HG03135 (cell line): ENCODE measurements around the gene FCSK.

Experiments used
- ATAC-seq: cut with Tn5 transposase; IDR thresholded peaks from one replicate; pipeline ENCODE4 v1.9.1; 2021; ENCODE audit warnings: mild to moderate bottlenecking, moderate library complexity; ENCODE audit not compliant: unreplicated experiment

The FCSK gene

GRCh38 chr16:70476272-70477020 is 22.1 kb downstream of the FCSK start:
- ATAC-seq = peak; percentile 83

DNA sequence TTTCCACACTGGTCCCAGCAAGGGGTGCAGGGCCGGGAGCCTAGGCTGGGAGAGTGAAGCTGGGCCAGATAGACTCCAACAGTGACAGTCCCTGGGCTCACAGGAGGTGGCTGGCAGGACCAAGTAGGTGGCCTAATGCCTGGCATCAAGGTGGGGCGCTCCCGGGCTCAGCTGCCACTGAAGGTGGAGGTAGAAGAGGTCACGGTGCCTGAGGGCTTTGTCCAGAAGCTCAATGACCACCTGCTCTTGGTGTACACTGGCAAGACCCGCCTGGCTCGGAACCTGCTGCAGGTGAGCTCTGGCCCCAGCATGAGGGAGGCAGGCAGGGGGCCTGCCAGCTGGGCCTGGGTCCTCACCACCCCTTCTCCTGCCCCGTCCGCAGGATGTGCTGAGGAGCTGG is 23.8 kb downstream of the FCSK start:
- no peak for ATAC-seq

DNA sequence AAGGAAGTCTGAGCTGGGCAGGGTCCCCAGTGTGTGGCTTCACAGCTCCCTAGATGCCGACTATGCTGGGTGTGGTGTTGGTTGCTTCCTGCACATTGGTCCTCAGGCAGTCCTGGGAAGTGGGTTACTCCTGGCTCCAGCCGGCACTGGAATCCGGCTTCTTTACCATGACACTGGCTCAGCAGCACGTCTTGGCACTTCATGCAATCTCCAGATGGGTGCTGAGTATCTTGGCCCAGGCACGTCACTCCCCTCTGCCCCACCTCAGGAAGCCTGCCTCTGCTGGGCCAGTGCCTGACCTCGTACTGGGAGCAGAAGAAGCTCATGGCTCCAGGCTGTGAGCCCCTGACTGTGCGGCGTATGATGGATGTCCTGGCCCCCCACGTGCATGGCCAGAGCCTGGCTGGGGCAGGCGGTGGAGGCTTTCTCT is 24.5 kb downstream of the FCSK start:
- no peak for ATAC-seq

DNA sequence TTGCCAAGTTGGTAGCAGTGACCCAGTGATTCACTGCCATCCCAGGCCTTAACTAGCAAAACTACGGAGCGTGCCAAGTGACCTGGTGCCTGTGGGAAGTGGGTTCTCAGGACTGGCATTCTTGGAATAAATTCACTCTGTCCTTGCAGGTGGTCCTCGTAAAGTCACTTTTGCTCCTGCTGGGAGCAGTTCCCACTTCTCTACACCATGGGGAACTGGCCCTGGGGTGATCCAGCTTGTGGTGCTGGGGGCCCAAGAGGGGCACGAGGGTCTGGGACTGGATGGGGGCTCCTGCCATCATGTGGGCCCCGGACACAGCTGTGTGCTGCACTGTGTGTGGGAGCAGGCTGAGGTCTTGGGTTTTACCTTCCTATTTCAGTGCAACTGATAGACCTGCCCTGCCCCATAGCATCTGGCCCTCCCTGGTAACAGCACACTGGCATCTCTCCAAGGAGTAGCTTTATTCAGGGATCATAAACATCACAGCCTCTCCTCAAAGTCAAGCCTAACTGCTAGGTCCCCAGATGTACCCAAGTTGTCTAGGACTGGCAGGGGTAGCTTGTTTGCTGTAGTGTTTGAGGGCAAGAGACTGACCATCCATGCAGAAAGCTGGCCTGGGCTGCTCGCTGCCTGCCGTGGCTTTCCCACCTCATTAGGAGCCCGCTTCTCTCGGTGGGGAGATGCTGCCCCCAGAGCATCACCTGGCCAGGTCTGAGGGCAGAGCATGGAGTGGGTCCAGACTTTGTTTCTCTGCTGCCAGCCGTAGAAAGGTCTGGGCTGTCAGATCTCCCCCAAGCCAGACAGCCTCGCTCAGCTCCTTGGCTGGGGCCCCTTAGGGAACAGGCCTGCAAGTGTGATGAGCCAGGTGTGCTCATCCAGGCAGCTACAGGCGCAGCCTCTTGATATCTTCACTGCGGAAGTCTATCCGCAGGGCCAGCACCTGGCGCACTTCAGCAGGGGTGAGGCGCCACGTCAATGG is 26.0 kb downstream of the FCSK start:
- ATAC-seq = no peak

GRCh38 chr16:70481929-70482536 is 27.6 kb downstream of the FCSK start:
- ATAC-seq = no peak

GRCh38 chr16:70482624-70483023 is 28.2 kb downstream of the FCSK start:
- ATAC-seq = no peak

DNA sequence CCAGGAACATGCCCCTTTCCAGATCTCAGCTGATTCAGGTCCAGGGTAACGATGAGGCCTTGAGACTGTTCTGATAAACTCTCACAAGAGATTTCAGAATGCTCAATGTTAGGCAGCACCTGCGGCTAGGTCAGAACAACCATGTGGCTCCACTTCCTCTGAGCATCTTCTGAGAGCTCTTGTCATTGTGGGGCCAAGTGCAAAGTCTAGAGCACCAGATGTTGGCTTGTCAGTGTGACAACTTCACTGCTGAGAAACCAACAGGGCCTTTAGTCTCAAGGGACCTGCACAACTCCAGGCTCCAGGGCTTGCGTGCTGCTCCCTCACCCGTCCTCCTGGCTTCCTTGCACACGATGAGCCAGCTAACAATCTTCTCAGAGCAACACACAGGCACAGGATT is 29.0 kb downstream of the FCSK start:
- no peak for ATAC-seq

GRCh38 chr16:70484867-70485266 is 30.5 kb downstream of the FCSK start:
- ATAC-seq = no peak

DNA sequence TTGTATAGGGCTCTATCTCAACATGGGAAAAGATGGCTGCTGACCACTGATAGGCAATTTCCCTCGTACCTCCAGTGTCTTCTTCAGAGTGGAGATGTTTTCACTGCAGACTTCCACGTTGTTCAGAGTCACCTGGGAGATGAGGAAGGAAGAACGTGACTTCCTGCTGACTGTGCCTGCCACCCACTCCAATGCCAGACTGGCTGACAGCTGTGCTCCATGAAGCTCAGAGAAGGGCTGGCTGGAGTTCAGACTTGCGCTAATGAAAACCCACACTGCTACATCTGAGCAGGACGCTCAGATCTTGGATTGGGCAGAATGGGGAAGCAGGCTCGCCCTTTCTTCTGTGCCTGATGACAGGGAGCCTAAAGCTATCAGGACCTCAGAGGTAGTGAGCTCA is 35.9 kb downstream of the FCSK start:
- no peak for ATAC-seq

GRCh38 chr16:70493802-70494201 is 39.4 kb downstream of the FCSK start:
- no peak for ATAC-seq

DNA sequence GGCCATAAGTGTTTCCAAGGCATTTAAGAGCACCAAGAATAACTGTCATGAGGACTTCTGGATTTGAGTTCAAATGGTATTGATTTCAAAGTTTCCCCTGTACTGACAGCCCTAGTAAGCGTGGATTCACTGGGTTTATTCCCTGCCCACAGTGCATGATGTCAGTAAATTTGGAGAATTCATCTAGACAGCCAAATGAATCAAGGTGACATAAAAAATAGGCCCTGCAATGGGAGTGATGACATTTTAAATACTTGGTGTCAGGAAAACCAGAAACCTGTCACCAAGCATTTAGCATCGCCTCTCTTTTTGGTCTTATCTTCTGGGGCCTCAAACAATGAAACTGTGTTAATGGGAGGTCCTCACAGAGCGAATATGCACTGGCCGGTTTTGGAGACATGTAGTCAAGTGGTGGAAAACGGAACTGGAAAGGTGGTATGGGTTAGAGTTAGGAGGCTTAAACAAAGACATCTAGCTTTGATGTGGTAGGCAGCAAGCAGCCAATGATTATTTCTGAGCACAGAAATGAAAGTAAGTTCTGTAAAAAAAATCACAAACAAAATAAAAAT is 39.9 kb downstream of the FCSK start:
- no peak for ATAC-seq

- no peak for ATAC-seq
Measured at GRCh38 chr16:70494777-70495176, 40.4 kb downstream of the FCSK start.

GRCh38 chr16:70495425-70496182 is 41.2 kb downstream of the FCSK start:
- ATAC-seq = no peak

GRCh38 chr16:70496513-70496912 is 42.1 kb downstream of the FCSK start:
- no peak for ATAC-seq

GRCh38 chr16:70508752-70509151 is 54.4 kb downstream of the FCSK start:
- ATAC-seq = no peak

DNA sequence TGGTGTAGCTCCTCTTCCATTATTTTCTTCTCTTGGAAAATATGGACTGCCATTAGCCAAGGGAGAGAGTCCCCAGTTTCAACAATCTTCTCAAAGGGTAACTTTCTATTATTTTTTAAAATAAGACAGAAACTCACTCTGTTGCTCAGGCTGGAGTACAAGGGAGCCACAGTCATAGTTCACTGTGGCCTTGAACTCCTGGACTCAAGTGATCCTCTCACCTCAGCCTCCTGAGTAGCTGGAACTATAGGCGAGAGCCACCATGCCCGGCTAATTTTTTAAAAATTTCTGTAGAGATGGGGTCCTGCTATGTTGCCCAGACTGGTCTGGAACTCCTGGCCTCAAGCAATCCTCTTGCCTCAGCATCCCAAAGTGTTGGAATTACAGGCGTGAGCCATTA is 55.8 kb downstream of the FCSK start:
- ATAC-seq = no peak

GRCh38 chr16:70511833-70512232 is 57.4 kb downstream of the FCSK start:
- no peak for ATAC-seq

GRCh38 chr16:70512456-70512855 is 58.1 kb downstream of the FCSK start:
- ATAC-seq = no peak

GRCh38 chr16:70520612-70521297 is 66.4 kb downstream of the FCSK start:
- ATAC-seq = no peak
